Measurements from ENCODE around the gene GGA1. TPM values are rescaled to one million over a fixed set of nuclear protein-coding genes. Genes with fewer than 3 reads are reported as not detected.
A peak's percentile ranks its signal among the peaks of the same experiment; 100 is the strongest.
"Not testable (repeated sequence)": the region's sequence is repeated elsewhere in the genome, so short reads cannot be mapped to it uniquely, and the experiment has no call there.

GGA1 gene
- total RNA-seq, 1 donor from 2014 or later: 27.5 TPM

GRCh38 chr22:37654563-37655251, 46.1 kb downstream of the GGA1 start:
- H3K4me1 ChIP-seq: peaks cover 17% of the 10 kb centered on the region
- H3K9me3 ChIP-seq (replicated peaks): no peaks in the 10 kb centered on the region
- DNase-seq: no peak
- intact Hi-C loops (cut with micrococcal nuclease): no loop called here
- no peak overlapping the region for H3K4me3 ChIP-seq
- no peaks in the 10 kb centered on the region for H3K27me3 ChIP-seq (ENCODE audit: low read depth)
- peak overlapping the region; percentile 50 for H3K27ac ChIP-seq (replicated peaks)
- no peaks in the 10 kb centered on the region for H3K36me3 ChIP-seq
- TF ChIP-seq CTCF (IDR thresholded peaks at IDR 0.05; ENCODE audit: borderline replicate concordance): no peak

- TF ChIP-seq CTCF (IDR thresholded peaks at IDR 0.05; ENCODE audit: borderline replicate concordance): no peak
- Histone ChIP-seq H3K9me3 (replicated peaks) (no peaks in the 10 kb centered on the region), H3K4me1 (peaks cover 22% of the 10 kb centered on the region), H3K4me3 (no peak overlapping the region), H3K36me3 (no peaks in the 10 kb centered on the region), H3K27ac (replicated peaks) (peak overlapping the region; percentile 50), H3K27me3 (ENCODE audit: low read depth) (no peaks in the 10 kb centered on the region)
- intact Hi-C loops (cut with micrococcal nuclease): no loop called here
- no peak for DNase-seq
Observed at GRCh38 chr22:37655252-37655563, 46.6 kb downstream of the GGA1 start.

- H3K4me3 ChIP-seq; H3K36me3 ChIP-seq; H3K9me3 ChIP-seq (replicated peaks); intact Hi-C loops (cut with micrococcal nuclease); H3K27me3 ChIP-seq (ENCODE audit: low read depth); DNase-seq: not testable (repeated sequence)
- peak overlapping the region; percentile 50 for H3K27ac ChIP-seq (replicated peaks)
- peaks cover 35% of the 10 kb centered on the region for H3K4me1 ChIP-seq
Observed at GRCh38 chr22:37656583-37656982, 47.9 kb downstream of the GGA1 start.

DNA sequence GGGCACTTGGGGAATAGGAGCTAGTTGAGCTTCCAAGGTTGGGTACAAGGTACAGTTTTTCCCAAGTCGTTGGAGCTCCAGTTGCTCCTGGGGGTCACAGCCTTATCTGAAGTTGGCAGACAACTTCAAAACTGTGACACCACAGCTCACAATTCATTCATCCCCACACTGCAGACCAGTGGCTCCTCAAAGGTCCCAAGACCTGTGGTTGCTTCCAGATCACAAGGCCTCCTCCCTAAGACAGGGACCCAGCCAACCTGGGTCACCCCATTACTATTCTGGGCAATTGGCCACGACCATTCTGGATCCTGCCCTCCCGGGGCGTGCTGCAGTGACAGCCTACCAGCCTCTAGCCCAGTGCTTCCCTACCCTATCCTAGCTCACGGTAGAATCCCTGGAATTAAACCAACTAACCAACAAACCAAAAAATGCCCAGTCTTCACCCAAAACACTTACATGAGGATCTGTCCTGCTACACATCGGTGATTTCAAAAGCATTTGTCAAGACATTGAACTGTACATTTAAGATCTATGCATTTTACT, 49.0 kb downstream of the GGA1 start:
- no peaks in the 10 kb centered on the region for H3K27me3 ChIP-seq (ENCODE audit: low read depth)
- DNase-seq: no peak
- no peaks in the 10 kb centered on the region for H3K9me3 ChIP-seq (replicated peaks)
- H3K4me1 ChIP-seq: peaks cover 45% of the 10 kb centered on the region
- H3K27ac ChIP-seq (replicated peaks): peak overlapping the region; percentile 86
- H3K4me3 ChIP-seq: peak overlapping the region; percentile 74
- no peaks in the 10 kb centered on the region for H3K36me3 ChIP-seq
- no peak for TF ChIP-seq CTCF (IDR thresholded peaks at IDR 0.05; ENCODE audit: borderline replicate concordance)
- intact Hi-C loops (cut with micrococcal nuclease): no loop called here

DNA sequence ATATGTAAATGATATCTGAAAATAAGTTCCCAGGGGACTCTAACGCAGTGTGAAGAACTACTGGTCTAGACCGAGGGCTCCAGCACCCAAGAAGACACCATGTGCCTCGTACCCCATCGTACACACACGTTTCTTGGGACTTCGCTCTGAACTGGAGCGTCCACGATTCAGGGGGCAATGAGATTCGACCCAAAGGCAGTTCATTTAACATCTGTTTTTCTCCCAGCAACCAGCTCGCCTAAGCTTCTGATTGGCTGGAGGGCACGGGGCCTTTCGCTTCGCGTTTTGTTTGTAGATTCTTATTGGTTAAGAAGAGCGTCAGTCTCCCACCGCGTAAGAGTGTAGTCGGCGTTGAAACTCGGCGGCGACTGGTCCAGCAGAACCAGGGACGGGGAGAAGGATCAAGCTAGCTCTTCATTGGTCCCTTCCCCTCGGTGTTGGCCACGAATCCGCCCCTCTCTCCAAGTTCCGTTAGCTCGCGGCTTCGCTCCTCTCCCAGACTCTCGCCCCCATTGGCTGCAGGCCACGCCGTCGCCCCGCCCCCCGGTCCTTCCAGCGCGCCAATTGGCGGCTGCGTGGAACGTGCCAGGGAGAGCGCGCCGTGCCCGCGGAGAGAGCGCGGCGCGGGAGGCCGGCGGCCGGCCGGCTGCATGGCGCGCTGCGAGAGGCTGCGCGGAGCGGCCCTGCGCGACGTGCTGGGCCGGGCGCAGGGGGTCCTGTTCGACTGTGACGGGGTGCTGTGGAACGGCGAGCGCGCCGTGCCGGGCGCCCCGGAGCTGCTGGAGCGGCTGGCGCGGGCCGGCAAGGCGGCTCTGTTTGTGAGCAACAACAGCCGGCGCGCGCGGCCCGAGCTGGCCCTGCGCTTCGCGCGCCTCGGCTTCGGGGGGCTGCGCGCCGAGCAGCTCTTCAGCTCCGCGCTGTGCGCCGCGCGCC, 49.8 kb downstream of the GGA1 start, which contains the start of gene PDXP:
Gene PDXP (plus strand): TSS at position 591 of the 933 bp plus-strand sequence. CDS start 60 bp downstream, at position 651.
- Histone ChIP-seq H3K4me3 (peak within 1 kb of the TSS; percentile 74), H3K27me3 (ENCODE audit: low read depth) (no peaks in the 10 kb centered on the region), H3K27ac (replicated peaks) (peak within 1 kb of the TSS; percentile 86), H3K4me1 (peaks cover 45% of the 10 kb centered on the region), H3K36me3 (no peaks in the 10 kb centered on the region), H3K9me3 (replicated peaks) (no peaks in the 10 kb centered on the region)
- no peak for TF ChIP-seq CTCF (IDR thresholded peaks at IDR 0.05; ENCODE audit: borderline replicate concordance)
- peak; percentile 99 for DNase-seq
- intact Hi-C loops (cut with micrococcal nuclease): no loop called here
